Measurements from ENCODE around the gene GOLGA8N. TPM values are rescaled to one million over a fixed set of nuclear protein-coding genes. Genes with fewer than 3 reads are reported as not detected.
"Not testable (repeated sequence)": the region's sequence is repeated elsewhere in the genome, so short reads cannot be mapped to it uniquely, and the experiment has no call there.

GOLGA8N gene
- total and polyA plus RNA-seq, 2 donors (not counting 1 experiment from before 2014, with no cell fraction given), result 3.7 to 7.5 TPM

- DNase-seq; H3K27ac Mint-ChIP-seq; intact Hi-C loops (cut with micrococcal nuclease); H4K20me1 ChIP-seq (ENCODE audit: control insufficient read depth, insufficient read depth, low read length, poor library complexity, severe bottlenecking); H3K4me3 ChIP-seq (ENCODE audit: control extremely low read depth in 1 of 5, extremely low read depth in 1 of 5, insufficient read depth in 1 of 5, low read depth in 2 of 5, low read length in 4 of 5); POLR2A ChIA-PET; CTCF ChIA-PET; H3K9ac ChIP-seq (ENCODE audit: low read length); H3K79me2 ChIP-seq (ENCODE audit: control insufficient read depth, insufficient read depth, low read length); H3K4me1 Mint-ChIP-seq; H3K4me2 ChIP-seq (replicated peaks; ENCODE audit: low read depth, low read length, poor library complexity, severe bottlenecking); H3K4me1 ChIP-seq (ENCODE audit: control insufficient read depth in 2 of 2, insufficient read depth in 2 of 2, low read length in 2 of 2); ATAC-seq (ENCODE audit: low read depth); H3K27me3 Mint-ChIP-seq; H3K9me3 Mint-ChIP-seq (ENCODE audit: insufficient read depth); H2AFZ ChIP-seq (ENCODE audit: insufficient read depth, low read depth, low read length, poor library complexity, severe bottlenecking); H3K4me3 Mint-ChIP-seq; H3K27me3 ChIP-seq (replicated peaks in 1 of 4; ENCODE audit: control extremely low read depth in 1 of 4, control insufficient read depth in 3 of 4, insufficient read depth in 4 of 4, low read length in 3 of 4); H3K9me3 ChIP-seq (ENCODE audit: control extremely low read depth in 1 of 3, control insufficient read depth in 2 of 3, insufficient read depth in 1 of 3, low read length in 2 of 3); H3K36me3 ChIP-seq (replicated peaks in 1 of 2; ENCODE audit: control extremely low read depth in 1 of 2, control insufficient read depth in 1 of 2, extremely low read depth in 1 of 2, insufficient read depth in 2 of 2, low read length in 1 of 2); H3K27ac ChIP-seq (ENCODE audit: low read length in 2 of 2): not testable (repeated sequence)
- WGBS (ENCODE audit: insufficient coverage), result no CpG with 5 or more reads among the region's 2 CpGs
Measured at GRCh38 chr15:32609518-32609917, 16.3 kb downstream of the GOLGA8N start.

- H3K4me1 Mint-ChIP-seq; H3K4me3 ChIP-seq (ENCODE audit: control extremely low read depth in 1 of 5, extremely low read depth in 1 of 5, insufficient read depth in 1 of 5, low read depth in 2 of 5, low read length in 4 of 5); H3K4me2 ChIP-seq (replicated peaks; ENCODE audit: low read depth, low read length, poor library complexity, severe bottlenecking); H3K9me3 Mint-ChIP-seq (ENCODE audit: insufficient read depth); H3K9me3 ChIP-seq (ENCODE audit: control extremely low read depth in 1 of 3, control insufficient read depth in 2 of 3, insufficient read depth in 1 of 3, low read length in 2 of 3); H3K36me3 ChIP-seq (replicated peaks in 1 of 2; ENCODE audit: control extremely low read depth in 1 of 2, control insufficient read depth in 1 of 2, extremely low read depth in 1 of 2, insufficient read depth in 2 of 2, low read length in 1 of 2); H3K27ac ChIP-seq (ENCODE audit: low read length in 2 of 2); ATAC-seq (ENCODE audit: low read depth); intact Hi-C loops (cut with micrococcal nuclease); H3K79me2 ChIP-seq (ENCODE audit: control insufficient read depth, insufficient read depth, low read length); H4K20me1 ChIP-seq (ENCODE audit: control insufficient read depth, insufficient read depth, low read length, poor library complexity, severe bottlenecking); H3K27ac Mint-ChIP-seq; H3K9ac ChIP-seq (ENCODE audit: low read length); H3K27me3 ChIP-seq (replicated peaks in 1 of 4; ENCODE audit: control extremely low read depth in 1 of 4, control insufficient read depth in 3 of 4, insufficient read depth in 4 of 4, low read length in 3 of 4); H3K27me3 Mint-ChIP-seq; H3K4me1 ChIP-seq (ENCODE audit: control insufficient read depth in 2 of 2, insufficient read depth in 2 of 2, low read length in 2 of 2); CTCF ChIA-PET; POLR2A ChIA-PET; H3K4me3 Mint-ChIP-seq; H2AFZ ChIP-seq (ENCODE audit: insufficient read depth, low read depth, low read length, poor library complexity, severe bottlenecking): not testable (repeated sequence)
- peak; percentile 27 for DNase-seq
- TF ChIP-seq, protein P1, sequence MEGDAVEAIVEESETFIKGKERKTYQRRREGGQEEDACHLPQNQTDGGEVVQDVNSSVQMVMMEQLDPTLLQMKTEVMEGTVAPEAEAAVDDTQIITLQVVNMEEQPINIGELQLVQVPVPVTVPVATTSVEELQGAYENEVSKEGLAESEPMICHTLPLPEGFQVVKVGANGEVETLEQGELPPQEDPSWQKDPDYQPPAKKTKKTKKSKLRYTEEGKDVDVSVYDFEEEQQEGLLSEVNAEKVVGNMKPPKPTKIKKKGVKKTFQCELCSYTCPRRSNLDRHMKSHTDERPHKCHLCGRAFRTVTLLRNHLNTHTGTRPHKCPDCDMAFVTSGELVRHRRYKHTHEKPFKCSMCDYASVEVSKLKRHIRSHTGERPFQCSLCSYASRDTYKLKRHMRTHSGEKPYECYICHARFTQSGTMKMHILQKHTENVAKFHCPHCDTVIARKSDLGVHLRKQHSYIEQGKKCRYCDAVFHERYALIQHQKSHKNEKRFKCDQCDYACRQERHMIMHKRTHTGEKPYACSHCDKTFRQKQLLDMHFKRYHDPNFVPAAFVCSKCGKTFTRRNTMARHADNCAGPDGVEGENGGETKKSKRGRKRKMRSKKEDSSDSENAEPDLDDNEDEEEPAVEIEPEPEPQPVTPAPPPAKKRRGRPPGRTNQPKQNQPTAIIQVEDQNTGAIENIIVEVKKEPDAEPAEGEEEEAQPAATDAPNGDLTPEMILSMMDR (IDR thresholded peaks at IDR 0.05), result peak; percentile 53
- WGBS (ENCODE audit: insufficient coverage), result no CpG with 5 or more reads among the region's 3 CpGs
Measured at GRCh38 chr15:32610719-32611118, 17.5 kb downstream of the GOLGA8N start.

DNA sequence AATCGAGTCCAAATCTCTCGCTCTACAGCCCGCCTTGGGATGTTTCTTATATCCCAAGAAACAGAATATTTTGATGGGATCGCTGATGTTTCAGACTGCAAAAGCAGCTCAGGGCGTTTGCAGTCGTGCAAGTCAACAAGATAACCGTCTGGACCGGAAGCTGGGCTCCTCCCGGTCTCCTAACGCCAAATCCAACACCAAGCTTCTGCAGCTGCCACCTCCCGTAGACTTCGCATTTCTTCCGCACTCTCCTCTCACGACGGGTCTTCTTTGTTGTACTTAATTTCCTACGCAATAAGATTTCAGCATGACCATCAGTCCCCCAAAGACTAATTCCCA, 21.4 kb downstream of the GOLGA8N start:
- H3K9me3 ChIP-seq (ENCODE audit: control extremely low read depth in 1 of 3, control insufficient read depth in 2 of 3, insufficient read depth in 1 of 3, low read length in 2 of 3); H3K27me3 ChIP-seq (replicated peaks in 1 of 4; ENCODE audit: control extremely low read depth in 1 of 4, control insufficient read depth in 3 of 4, insufficient read depth in 4 of 4, low read length in 3 of 4); H3K79me2 ChIP-seq (ENCODE audit: control insufficient read depth, insufficient read depth, low read length); H3K27me3 Mint-ChIP-seq; intact Hi-C loops (cut with micrococcal nuclease); H3K9me3 Mint-ChIP-seq (ENCODE audit: insufficient read depth); POLR2A ChIA-PET; H3K36me3 ChIP-seq (replicated peaks in 1 of 2; ENCODE audit: control extremely low read depth in 1 of 2, control insufficient read depth in 1 of 2, extremely low read depth in 1 of 2, insufficient read depth in 2 of 2, low read length in 1 of 2); H3K4me1 ChIP-seq (ENCODE audit: control insufficient read depth in 2 of 2, insufficient read depth in 2 of 2, low read length in 2 of 2); CTCF ChIA-PET; H4K20me1 ChIP-seq (ENCODE audit: control insufficient read depth, insufficient read depth, low read length, poor library complexity, severe bottlenecking); DNase-seq: not testable (repeated sequence)
- Histone ChIP-seq H2AFZ (ENCODE audit: insufficient read depth, low read depth, low read length, poor library complexity, severe bottlenecking) (peak overlapping the region; percentile 90), H3K9ac (ENCODE audit: low read length) (peak overlapping the region; percentile 77), H3K4me3 (ENCODE audit: control extremely low read depth in 1 of 5, extremely low read depth in 1 of 5, insufficient read depth in 1 of 5, low read depth in 2 of 5, low read length in 4 of 5) (peak overlapping the region; percentile 44 to 73 (median 63)), H3K27ac (ENCODE audit: low read length in 2 of 2) (peak overlapping the region in 1 of 2 donors; percentile 65), H3K4me2 (replicated peaks; ENCODE audit: low read depth, low read length, poor library complexity, severe bottlenecking) (peak overlapping the region; percentile 28)
- no CpG with 5 or more reads among the region's 16 CpGs for WGBS (ENCODE audit: insufficient coverage)
- H3K4me3 Mint-ChIP-seq, result peak overlapping the region; percentile 98
- peaks cover 19% of the 10 kb centered on the region for H3K4me1 Mint-ChIP-seq
- peak overlapping the region; percentile 87 for H3K27ac Mint-ChIP-seq
- ATAC-seq (ENCODE audit: low read depth), result peak; percentile 3

All from B cell (primary cell).